SK-N-SH treated with all-trans-retinoic acid at 6 μM for 48 hours (cell line): Measurements from ENCODE around the gene TBCEL.

Experiments used
- ATAC-seq: fragments of 200-7000 bp; cut with Tn5 transposase; 3 replicates; pipeline ENCODE4 v1.9.1; 2020; ENCODE audit warnings: mild to moderate bottlenecking, moderate library complexity
- ARNTL ChIP-seq: fragments of 450-650 bp; formaldehyde crosslinking; IDR thresholded peaks from 2 replicates; pipeline ENCODE4 v1.5.0; 2020; ENCODE audit warnings: low read depth, mild to moderate bottlenecking, moderate library complexity, borderline replicate concordance
- BACH2 ChIP-seq: fragments of 250-450 bp; sonication (Bioruptor Pico); IDR thresholded peaks from 2 replicates; pipeline ENCODE4 v1.9.0; 2021; ENCODE audit warnings: mild to moderate bottlenecking, borderline replicate concordance
- GLIS3 ChIP-seq: fragments of 250-450 bp; sonication (Bioruptor Pico); IDR thresholded peaks from 2 replicates; pipeline ENCODE4 v1.5.0; 2020; ENCODE audit warnings: mild to moderate bottlenecking, moderate library complexity
- ISL1 ChIP-seq: fragments of 250-450 bp; sonication (Bioruptor Pico); IDR thresholded peaks from 2 replicates; pipeline ENCODE4 v2.1.2; 2022; ENCODE audit warnings: mild to moderate bottlenecking, moderate library complexity
- OSR1 ChIP-seq: fragments of 250-450 bp; sonication (Bioruptor Pico); IDR thresholded peaks from 2 replicates; pipeline ENCODE4 v1.8.0; 2022; ENCODE audit warnings: moderate library complexity, mild to moderate bottlenecking, inconsistent platforms
- PPARA ChIP-seq: fragments of 250-450 bp; sonication (Bioruptor Pico); IDR thresholded peaks from 2 replicates; pipeline ENCODE4 v1.5.0; 2020; ENCODE audit warnings: mild to moderate bottlenecking, borderline replicate concordance
- RARB ChIP-seq: fragments of 250-450 bp; sonication (Bioruptor Pico); IDR thresholded peaks from 2 replicates; pipeline ENCODE4 v1.8.0; 2021; ENCODE audit warnings: mild to moderate bottlenecking, moderate library complexity
- TCF4 ChIP-seq: fragments of 250-450 bp; sonication (Bioruptor Pico); IDR thresholded peaks from 2 replicates; pipeline ENCODE4 v1.8.0; 2021; ENCODE audit warnings: mild to moderate bottlenecking, moderate library complexity, borderline replicate concordance
- TOX ChIP-seq: fragments of 250-450 bp; sonication (Bioruptor Pico); IDR thresholded peaks from 2 replicates; pipeline ENCODE4 v1.8.0; 2021; ENCODE audit warnings: mild to moderate bottlenecking, moderate library complexity, borderline replicate concordance
- ZC3H10 ChIP-seq: fragments of 250-450 bp; sonication (Bioruptor Pico); IDR thresholded peaks from 2 replicates; pipeline ENCODE4 v1.5.1; 2021; ENCODE audit warnings: mild to moderate bottlenecking, moderate library complexity
- ZFP3 ChIP-seq: fragments of 250-450 bp; sonication (Bioruptor Pico); IDR thresholded peaks from 2 replicates; pipeline ENCODE4 v1.5.0; 2020; ENCODE audit warnings: mild to moderate bottlenecking, moderate library complexity
- ZFP30 ChIP-seq: fragments of 450-650 bp; formaldehyde crosslinking; IDR thresholded peaks from 2 replicates; pipeline ENCODE4 v1.5.0; 2022; ENCODE audit warnings: mild to moderate bottlenecking, moderate library complexity
- ZNF565 ChIP-seq: fragments of 450-650 bp; formaldehyde crosslinking; conservative IDR thresholded peaks from 2 replicates; pipeline ENCODE4 v1.5.0; 2020; ENCODE audit warnings: low read depth, mild to moderate bottlenecking, moderate library complexity
- ZNF70 ChIP-seq: fragments of 450-650 bp; formaldehyde crosslinking; IDR thresholded peaks from 2 replicates; pipeline ENCODE4 v1.5.0; 2020; ENCODE audit warnings: mild to moderate bottlenecking, moderate library complexity
- ZNF8 ChIP-seq: fragments of 450-650 bp; formaldehyde crosslinking; IDR thresholded peaks from 2 replicates; pipeline ENCODE4 v1.5.0; 2020; ENCODE audit warnings: mild to moderate bottlenecking, moderate library complexity
- TF ChIP-seq, protein P1 (sequence below): fragments of 250-450 bp; sonication (Bioruptor Pico); IDR thresholded peaks from 2 replicates; pipeline ENCODE4 v1.5.1; 2021; ENCODE audit warnings: mild to moderate bottlenecking, moderate library complexity
- TF ChIP-seq, protein P2 (sequence below): fragments of 250-450 bp; sonication (Bioruptor Pico); IDR thresholded peaks from 2 replicates; pipeline ENCODE4 v1.8.0; 2021; ENCODE audit warnings: low read depth, mild to moderate bottlenecking, moderate library complexity, borderline replicate concordance
- TF ChIP-seq, protein P3 (sequence below): fragments of 250-450 bp; sonication (Bioruptor Pico); IDR thresholded peaks from 2 replicates; pipeline ENCODE4 v1.5.0; 2020; ENCODE audit warnings: mild to moderate bottlenecking, moderate library complexity
- TF ChIP-seq, protein P4 (sequence below): fragments of 250-450 bp; sonication (Bioruptor Pico); IDR thresholded peaks from 2 replicates; pipeline ENCODE4 v1.8.0; 2020; ENCODE audit warnings: mild to moderate bottlenecking, moderate library complexity, borderline replicate concordance

TBCEL gene, protein sequence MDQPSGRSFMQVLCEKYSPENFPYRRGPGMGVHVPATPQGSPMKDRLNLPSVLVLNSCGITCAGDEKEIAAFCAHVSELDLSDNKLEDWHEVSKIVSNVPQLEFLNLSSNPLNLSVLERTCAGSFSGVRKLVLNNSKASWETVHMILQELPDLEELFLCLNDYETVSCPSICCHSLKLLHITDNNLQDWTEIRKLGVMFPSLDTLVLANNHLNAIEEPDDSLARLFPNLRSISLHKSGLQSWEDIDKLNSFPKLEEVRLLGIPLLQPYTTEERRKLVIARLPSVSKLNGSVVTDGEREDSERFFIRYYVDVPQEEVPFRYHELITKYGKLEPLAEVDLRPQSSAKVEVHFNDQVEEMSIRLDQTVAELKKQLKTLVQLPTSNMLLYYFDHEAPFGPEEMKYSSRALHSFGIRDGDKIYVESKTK

DNA sequence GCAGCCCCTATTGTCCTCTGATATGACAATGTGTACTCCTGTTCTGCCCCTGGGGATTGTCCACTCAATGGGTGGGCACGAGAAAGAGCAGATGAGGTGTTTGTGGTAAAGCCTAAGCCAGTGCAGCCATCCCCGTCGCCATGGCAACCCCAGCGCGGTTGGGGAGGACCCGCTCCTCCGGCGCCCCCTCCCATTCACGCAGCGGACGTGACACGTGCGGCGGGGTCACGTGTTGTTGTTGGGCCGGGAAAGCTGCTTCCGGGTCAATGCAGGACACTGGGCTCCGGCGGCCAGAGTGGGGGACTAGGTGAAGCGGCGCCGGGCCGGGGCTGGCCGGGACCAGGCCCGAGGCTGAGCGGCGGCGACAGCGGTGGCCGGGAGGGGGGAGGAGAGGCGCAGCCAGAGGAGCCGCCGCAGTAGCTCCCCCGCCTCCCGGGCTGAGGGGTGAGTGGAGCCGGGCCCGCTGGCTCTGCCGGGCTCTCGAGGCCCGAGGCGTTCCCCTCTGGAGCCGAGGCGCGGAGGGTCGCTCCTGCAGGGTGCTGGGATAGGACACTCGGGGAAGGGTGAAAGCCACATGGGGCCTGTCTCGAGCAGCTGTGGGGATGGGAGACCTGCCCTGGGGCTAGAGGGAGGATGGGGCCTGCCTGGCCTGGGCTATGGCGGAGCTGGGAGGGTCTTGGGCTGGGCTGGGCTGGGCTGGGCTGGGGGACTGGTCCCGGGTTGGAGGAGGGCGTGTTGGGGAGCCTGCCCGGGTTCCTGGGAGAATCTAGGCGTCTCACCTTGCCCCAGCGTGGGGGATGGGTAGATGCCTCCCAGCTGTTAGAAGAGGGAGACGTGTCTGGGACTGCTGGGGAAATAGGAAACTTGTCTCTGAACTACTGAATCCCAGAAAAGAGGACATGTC is at the start of gene TBCEL:
TBCEL (plus strand) TSS at position 255 of the 904 bp plus-strand sequence. CDS start 21,589 bp downstream, outside the sequence.
- peak; percentile 96 for ATAC-seq
- no peak for TF ChIP-seq ZC3H10 (CRISPR knock-in tag)
- TF ChIP-seq, protein P1, sequence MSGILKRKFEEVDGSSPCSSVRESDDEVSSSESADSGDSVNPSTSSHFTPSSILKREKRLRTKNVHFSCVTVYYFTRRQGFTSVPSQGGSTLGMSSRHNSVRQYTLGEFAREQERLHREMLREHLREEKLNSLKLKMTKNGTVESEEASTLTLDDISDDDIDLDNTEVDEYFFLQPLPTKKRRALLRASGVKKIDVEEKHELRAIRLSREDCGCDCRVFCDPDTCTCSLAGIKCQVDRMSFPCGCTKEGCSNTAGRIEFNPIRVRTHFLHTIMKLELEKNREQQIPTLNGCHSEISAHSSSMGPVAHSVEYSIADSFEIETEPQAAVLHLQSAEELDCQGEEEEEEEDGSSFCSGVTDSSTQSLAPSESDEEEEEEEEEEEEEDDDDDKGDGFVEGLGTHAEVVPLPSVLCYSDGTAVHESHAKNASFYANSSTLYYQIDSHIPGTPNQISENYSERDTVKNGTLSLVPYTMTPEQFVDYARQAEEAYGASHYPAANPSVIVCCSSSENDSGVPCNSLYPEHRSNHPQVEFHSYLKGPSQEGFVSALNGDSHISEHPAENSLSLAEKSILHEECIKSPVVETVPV (CRISPR knock-in tag) = no peak
- TF ChIP-seq ZNF8 = no peak
- TF ChIP-seq, protein P2, sequence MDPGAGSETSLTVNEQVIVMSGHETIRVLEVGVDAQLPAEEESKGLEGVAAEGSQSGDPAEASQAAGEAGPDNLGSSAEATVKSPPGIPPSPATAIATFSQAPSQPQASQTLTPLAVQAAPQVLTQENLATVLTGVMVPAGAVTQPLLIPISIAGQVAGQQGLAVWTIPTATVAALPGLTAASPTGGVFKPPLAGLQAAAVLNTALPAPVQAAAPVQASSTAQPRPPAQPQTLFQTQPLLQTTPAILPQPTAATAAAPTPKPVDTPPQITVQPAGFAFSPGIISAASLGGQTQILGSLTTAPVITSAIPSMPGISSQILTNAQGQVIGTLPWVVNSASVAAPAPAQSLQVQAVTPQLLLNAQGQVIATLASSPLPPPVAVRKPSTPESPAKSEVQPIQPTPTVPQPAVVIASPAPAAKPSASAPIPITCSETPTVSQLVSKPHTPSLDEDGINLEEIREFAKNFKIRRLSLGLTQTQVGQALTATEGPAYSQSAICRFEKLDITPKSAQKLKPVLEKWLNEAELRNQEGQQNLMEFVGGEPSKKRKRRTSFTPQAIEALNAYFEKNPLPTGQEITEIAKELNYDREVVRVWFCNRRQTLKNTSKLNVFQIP = no peak
- TF ChIP-seq ZNF70 (CRISPR knock-in tag) = no peak
- TF ChIP-seq ZFP3 (CRISPR knock-in tag) = 0 out of 2 replicates have a peak, but pooled peaks have one; percentile 29
- TF ChIP-seq, protein P3, sequence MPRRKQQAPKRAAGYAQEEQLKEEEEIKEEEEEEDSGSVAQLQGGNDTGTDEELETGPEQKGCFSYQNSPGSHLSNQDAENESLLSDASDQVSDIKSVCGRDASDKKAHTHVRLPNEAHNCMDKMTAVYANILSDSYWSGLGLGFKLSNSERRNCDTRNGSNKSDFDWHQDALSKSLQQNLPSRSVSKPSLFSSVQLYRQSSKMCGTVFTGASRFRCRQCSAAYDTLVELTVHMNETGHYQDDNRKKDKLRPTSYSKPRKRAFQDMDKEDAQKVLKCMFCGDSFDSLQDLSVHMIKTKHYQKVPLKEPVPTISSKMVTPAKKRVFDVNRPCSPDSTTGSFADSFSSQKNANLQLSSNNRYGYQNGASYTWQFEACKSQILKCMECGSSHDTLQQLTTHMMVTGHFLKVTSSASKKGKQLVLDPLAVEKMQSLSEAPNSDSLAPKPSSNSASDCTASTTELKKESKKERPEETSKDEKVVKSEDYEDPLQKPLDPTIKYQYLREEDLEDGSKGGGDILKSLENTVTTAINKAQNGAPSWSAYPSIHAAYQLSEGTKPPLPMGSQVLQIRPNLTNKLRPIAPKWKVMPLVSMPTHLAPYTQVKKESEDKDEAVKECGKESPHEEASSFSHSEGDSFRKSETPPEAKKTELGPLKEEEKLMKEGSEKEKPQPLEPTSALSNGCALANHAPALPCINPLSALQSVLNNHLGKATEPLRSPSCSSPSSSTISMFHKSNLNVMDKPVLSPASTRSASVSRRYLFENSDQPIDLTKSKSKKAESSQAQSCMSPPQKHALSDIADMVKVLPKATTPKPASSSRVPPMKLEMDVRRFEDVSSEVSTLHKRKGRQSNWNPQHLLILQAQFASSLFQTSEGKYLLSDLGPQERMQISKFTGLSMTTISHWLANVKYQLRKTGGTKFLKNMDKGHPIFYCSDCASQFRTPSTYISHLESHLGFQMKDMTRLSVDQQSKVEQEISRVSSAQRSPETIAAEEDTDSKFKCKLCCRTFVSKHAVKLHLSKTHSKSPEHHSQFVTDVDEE (CRISPR knock-in tag) = no peak
- TF ChIP-seq, protein P4, sequence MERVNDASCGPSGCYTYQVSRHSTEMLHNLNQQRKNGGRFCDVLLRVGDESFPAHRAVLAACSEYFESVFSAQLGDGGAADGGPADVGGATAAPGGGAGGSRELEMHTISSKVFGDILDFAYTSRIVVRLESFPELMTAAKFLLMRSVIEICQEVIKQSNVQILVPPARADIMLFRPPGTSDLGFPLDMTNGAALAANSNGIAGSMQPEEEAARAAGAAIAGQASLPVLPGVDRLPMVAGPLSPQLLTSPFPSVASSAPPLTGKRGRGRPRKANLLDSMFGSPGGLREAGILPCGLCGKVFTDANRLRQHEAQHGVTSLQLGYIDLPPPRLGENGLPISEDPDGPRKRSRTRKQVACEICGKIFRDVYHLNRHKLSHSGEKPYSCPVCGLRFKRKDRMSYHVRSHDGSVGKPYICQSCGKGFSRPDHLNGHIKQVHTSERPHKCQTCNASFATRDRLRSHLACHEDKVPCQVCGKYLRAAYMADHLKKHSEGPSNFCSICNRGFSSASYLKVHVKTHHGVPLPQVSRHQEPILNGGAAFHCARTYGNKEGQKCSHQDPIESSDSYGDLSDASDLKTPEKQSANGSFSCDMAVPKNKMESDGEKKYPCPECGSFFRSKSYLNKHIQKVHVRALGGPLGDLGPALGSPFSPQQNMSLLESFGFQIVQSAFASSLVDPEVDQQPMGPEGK (CRISPR knock-in tag) = peak; percentile 92; the same call in 1 of the 2 replicates
- TF ChIP-seq ZFP30 (CRISPR knock-in tag) = no peak
- TF ChIP-seq GLIS3 (CRISPR knock-in tag) = no peak
- no peak for TF ChIP-seq TOX (CRISPR knock-in tag)
- TF ChIP-seq OSR1 = no peak
- no peak for TF ChIP-seq TCF4 (CRISPR knock-in tag)
- peak; percentile 93 for TF ChIP-seq ARNTL (CRISPR knock-in tag)

DNA sequence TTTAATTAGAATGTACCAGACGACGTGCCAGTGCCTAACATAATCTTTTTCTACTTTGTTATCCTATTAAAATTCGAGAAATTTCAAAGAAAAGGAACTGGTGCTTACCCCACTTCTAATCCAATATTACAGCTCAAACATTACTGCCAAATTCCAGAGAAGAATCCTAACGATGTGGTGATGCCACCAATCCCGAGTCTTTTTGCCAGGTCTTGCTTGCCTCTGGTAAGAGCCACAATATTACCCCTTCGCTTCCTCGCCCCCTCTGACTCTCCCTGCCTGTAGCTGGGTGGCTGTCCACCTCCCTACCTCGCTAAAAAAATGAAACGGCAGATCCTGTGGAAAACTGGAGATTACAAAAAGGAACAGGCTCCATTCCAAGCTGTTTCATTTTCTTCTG is 49.4 kb upstream of the TBCEL start:
- ATAC-seq = no peak
- no peak for TF ChIP-seq ZNF565 (CRISPR knock-in tag)
- TF ChIP-seq ZFP30 (CRISPR knock-in tag) = no peak
- TF ChIP-seq, protein P4 (CRISPR knock-in tag) = no peak
- TF ChIP-seq PPARA (CRISPR knock-in tag) = no peak

GRCh38 chr11:120974965-120975364 is 48.9 kb upstream of the TBCEL start:
- ATAC-seq = no peak
- TF ChIP-seq GLIS3 (CRISPR knock-in tag) = no peak
- no peak for TF ChIP-seq ZNF70 (CRISPR knock-in tag)
- no peak for TF ChIP-seq ZFP30 (CRISPR knock-in tag)
- no peak for TF ChIP-seq BACH2 (CRISPR knock-in tag)
- TF ChIP-seq TOX (CRISPR knock-in tag) = no peak
- no peak for TF ChIP-seq ZC3H10 (CRISPR knock-in tag)
- no peak for TF ChIP-seq ZNF565 (CRISPR knock-in tag)
- TF ChIP-seq RARB (CRISPR knock-in tag) = no peak
- no peak for TF ChIP-seq ISL1
